ENCODE data around the gene MYCL. TPM values are rescaled to one million over a fixed set of nuclear protein-coding genes. Genes with fewer than 3 reads are reported as not detected.

The MYCL gene
- total and polyA plus RNA-seq, 2 of the 13 experiments (the other 11 are each of a cell fraction or from before 2014, with no cell fraction given): 0.31 to 1.7 TPM

GRCh38 chr1:39852214-39852791 is 49.4 kb downstream of the MYCL start (continued):
- TF ChIP-seq KLF13 (CRISPR knock-in tag; IDR thresholded peaks at IDR 0.05) (no peak), ZNF510 (CRISPR knock-in tag; IDR thresholded peaks at IDR 0.05; ENCODE audit: low read depth) (no peak), PAX8 (CRISPR knock-in tag; IDR thresholded peaks at IDR 0.05; ENCODE audit: borderline replicate concordance) (no peak), ZNF775 (CRISPR knock-in tag; IDR thresholded peaks at IDR 0.05; ENCODE audit: borderline replicate concordance) (no peak), EED (CRISPR knock-in tag; IDR thresholded peaks at IDR 0.05) (no peak), HOMEZ (CRISPR knock-in tag; IDR thresholded peaks at IDR 0.05; ENCODE audit: low read depth) (no peak), ZNF382 (CRISPR knock-in tag; IDR thresholded peaks at IDR 0.05; ENCODE audit: borderline replicate concordance) (no peak), SNRNP70 (IDR thresholded peaks at IDR 0.05; ENCODE audit: low read depth, low read length) (no peak), ZNF484 (CRISPR knock-in tag; IDR thresholded peaks at IDR 0.05; ENCODE audit: borderline replicate concordance, low read depth) (no peak), DRAP1 (CRISPR knock-in tag; IDR thresholded peaks at IDR 0.05) (peak; percentile 22; the same call in 1 of the 2 replicates), ZFP36 (IDR thresholded peaks at IDR 0.05; ENCODE audit: borderline replicate concordance, low read depth, low read length, partially characterized antibody) (no peak), AHR (CRISPR knock-in tag; IDR thresholded peaks at IDR 0.05) (no peak), ZNF292 (CRISPR knock-in tag; IDR thresholded peaks at IDR 0.05; ENCODE audit: borderline replicate concordance, low read depth) (no peak), ZBTB49 (CRISPR knock-in tag; IDR thresholded peaks at IDR 0.05; ENCODE audit: borderline replicate concordance) (no peak), NFIC (IDR thresholded peaks at IDR 0.05; ENCODE audit: low read length) (peak; percentile 54), U2AF2 (IDR thresholded peaks at IDR 0.05; ENCODE audit: low read depth, low read length) (no peak), ZNF576 (CRISPR knock-in tag; IDR thresholded peaks at IDR 0.05) (no peak), PCBP2 (optimal IDR thresholded peaks at IDR 0.05; ENCODE audit: low read depth, low read length, poor library complexity, severe bottlenecking) (no peak), HOXA5 (CRISPR knock-in tag; IDR thresholded peaks at IDR 0.05) (peak; percentile 55; the same call in 1 of the 2 replicates), HOXA7 (CRISPR knock-in tag; IDR thresholded peaks at IDR 0.05) (no peak), NCOA1 (CRISPR knock-in tag; IDR thresholded peaks at IDR 0.05) (no peak), EEA1 (CRISPR knock-in tag; IDR thresholded peaks at IDR 0.05; ENCODE audit: borderline replicate concordance) (no peak), KDM6A (CRISPR knock-in tag; IDR thresholded peaks at IDR 0.05; ENCODE audit: low read depth) (no peak), NFE2L1 (CRISPR knock-in tag; IDR thresholded peaks at IDR 0.05; ENCODE audit: borderline replicate concordance) (no peak), ZNF639 (CRISPR knock-in tag; conservative IDR thresholded peaks at IDR 0.05) (no peak)
